GM19468 (cell line): ENCODE data around the gene CSF1.
"Not testable (repeated sequence)": the region's sequence is repeated elsewhere in the genome, so short reads cannot be mapped to it uniquely, and the experiment has no call there.

ENCODE experiments used
- ATAC-seq: cut with Tn5 transposase; IDR thresholded peaks from one replicate; pipeline ENCODE4 v1.9.1; 2021; ENCODE audit warnings: mild to moderate bottlenecking, moderate library complexity, moderate number of reproducible peaks; ENCODE audit not compliant: unreplicated experiment; ENCODE audit errors: extremely low read depth

Gene CSF1, protein sequence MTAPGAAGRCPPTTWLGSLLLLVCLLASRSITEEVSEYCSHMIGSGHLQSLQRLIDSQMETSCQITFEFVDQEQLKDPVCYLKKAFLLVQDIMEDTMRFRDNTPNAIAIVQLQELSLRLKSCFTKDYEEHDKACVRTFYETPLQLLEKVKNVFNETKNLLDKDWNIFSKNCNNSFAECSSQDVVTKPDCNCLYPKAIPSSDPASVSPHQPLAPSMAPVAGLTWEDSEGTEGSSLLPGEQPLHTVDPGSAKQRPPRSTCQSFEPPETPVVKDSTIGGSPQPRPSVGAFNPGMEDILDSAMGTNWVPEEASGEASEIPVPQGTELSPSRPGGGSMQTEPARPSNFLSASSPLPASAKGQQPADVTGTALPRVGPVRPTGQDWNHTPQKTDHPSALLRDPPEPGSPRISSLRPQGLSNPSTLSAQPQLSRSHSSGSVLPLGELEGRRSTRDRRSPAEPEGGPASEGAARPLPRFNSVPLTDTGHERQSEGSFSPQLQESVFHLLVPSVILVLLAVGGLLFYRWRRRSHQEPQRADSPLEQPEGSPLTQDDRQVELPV

DNA sequence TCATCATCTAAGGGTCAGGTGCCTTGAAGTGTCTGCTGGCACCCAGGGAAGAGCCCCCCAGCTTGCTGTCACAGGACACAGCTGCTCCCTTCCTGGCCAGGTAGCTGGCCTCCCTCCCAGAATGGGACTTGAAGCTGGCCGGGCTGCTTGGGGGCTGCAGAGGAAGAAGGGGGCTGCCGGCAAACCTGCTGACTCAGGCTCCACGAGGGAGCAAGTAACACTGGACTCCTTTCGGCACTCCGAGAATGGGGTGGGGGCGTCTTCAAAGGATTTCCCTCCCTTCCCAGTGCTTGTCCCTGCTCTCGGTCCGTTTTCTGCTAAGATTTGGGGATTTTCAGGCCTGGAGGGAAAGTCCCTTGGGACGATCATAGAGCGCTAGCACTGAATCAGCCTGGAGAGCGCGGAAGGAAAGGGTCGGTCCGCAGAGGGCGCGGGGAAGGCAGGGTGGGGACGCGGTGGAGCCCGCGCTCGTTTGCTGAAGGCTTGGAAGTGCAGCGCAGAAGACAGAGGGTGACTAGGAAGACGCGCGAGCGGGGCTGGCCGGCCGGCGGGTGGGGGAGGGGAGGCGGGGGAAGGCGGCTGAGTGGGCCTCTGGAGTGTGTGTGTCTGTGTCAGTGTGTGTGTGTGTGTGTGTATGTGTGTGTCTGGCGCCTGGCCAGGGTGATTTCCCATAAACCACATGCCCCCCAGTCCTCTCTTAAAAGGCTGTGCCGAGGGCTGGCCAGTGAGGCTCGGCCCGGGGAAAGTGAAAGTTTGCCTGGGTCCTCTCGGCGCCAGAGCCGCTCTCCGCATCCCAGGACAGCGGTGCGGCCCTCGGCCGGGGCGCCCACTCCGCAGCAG lies at the start of gene CSF1:
CSF1 (plus strand) TSS at position 727 of the 840 bp plus-strand sequence. CDS start 175 bp downstream, outside the sequence.
- ATAC-seq, result no peak

DNA sequence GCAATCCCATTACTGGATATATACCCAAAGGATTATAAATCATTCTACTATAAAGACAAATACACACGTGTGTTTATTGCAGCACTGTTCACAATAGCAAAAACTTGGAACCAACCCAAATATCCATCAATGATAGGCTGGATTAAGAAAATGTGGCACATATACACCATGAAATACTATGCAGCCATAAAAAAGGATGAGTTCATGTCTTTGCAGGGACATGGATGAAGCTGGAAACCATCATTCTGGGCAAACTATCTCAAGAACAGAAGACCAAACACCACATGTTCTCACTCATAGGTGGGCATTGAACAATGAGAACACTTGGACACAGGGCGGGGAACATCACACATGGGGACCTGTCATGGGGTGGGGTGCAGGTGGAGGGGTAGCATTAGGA lies 49.0 kb upstream of the CSF1 start:
- not testable (repeated sequence) for ATAC-seq

DNA sequence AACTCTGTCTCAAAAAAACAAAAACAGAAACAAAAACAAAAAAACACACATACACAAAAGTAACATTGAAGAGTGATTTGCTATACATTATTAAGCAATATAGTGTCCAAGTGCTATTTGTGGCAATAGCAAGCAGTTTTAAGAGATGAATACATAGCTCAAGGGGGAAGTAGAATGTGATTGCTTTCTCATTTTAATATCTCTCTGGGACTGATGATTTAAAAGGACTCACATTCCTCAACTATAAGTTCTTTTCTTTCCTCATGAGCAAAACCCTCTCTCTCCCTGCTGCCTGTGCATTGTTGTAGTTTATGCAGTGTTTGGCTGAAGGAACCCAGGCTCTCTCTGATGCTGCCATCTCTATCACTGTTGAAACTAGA lies 47.0 kb upstream of the CSF1 start:
- ATAC-seq, result no peak

DNA sequence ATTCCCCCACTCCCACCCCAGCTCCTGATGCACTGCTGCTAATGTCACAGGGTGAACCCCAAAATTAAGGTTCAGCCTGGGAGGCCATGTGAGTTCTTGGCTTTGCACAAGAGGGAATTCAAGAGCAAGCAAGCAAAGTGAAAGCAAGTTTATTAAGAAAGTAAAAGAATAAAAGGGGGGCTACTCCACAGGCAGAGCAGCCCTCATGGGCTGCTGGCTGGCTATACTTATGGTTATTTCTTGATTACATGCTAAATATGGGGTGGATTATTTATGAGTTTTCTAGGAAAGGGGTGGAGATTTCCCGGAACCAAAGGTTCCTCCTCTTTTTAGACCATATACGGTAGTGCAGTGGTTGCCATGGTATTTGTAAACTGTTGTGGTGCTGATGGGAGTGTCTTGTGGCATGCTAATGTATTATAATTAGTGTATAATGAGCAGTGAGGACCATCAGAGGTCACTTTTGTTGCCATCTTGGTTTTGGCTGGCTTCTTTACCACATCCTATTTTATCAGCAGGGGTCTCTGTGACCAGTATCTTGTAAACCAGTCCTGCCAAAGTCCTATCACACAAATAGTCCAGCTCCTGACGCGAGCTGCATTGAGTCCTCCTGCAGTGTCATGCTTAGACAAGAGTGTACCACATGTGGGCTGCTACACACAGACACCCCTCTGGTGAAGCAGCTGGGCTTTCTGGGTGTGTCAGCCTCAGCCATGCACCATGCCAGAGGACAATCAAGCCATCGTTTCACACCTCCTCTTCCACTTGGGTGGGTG lies 46.4 kb upstream of the CSF1 start:
- ATAC-seq, result no peak

DNA sequence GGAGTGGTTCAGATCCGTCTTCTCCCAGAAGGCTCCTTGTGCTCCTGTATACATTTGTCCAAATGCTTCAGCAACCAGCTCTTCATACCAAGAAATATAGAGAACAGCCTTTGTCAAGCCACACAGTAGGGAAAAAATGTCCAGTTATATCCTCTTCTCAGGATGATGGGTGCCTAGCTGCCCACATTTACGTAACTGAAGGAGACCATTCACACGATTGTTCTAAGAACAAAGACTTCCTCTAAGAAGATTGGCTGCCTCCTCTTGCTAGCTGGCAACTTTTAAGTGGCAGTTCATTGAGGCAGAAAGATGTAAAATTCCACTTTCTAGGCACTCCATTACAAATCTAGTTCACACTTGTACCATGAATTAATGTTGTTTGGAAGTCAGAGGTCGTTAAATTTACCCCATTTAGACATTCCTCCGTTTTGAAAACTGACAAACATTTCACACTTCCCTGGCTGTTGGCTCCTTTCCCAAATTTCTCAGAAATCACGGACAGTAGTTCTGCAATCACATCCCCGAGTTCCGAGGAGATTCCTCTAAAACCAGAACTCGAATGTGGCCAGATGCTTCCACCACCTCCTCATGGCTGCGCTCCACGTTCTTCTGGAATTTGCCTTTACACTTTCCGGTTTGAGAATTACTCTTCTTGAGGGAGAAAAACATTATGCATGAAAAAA lies 45.6 kb upstream of the CSF1 start:
- ATAC-seq, result no peak

DNA sequence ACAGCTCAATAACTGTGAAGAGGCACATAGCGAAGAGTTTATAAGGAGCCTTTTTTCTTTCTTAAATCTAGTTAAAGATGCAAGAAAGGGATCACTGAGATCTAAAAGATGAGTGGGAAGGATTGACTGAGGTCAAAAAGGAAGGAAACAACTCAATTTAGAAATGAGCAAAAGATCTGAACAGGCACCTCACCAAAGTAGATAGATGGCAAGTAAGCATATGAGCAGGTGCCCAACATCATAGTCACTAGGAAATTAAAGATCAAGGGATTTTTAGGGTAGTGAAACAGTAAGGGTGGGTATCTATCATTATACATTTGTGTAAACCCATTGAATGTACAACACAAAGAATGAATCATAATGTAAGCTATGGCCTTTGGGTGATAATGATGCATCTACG lies 44.6 kb upstream of the CSF1 start:
- no peak for ATAC-seq

DNA sequence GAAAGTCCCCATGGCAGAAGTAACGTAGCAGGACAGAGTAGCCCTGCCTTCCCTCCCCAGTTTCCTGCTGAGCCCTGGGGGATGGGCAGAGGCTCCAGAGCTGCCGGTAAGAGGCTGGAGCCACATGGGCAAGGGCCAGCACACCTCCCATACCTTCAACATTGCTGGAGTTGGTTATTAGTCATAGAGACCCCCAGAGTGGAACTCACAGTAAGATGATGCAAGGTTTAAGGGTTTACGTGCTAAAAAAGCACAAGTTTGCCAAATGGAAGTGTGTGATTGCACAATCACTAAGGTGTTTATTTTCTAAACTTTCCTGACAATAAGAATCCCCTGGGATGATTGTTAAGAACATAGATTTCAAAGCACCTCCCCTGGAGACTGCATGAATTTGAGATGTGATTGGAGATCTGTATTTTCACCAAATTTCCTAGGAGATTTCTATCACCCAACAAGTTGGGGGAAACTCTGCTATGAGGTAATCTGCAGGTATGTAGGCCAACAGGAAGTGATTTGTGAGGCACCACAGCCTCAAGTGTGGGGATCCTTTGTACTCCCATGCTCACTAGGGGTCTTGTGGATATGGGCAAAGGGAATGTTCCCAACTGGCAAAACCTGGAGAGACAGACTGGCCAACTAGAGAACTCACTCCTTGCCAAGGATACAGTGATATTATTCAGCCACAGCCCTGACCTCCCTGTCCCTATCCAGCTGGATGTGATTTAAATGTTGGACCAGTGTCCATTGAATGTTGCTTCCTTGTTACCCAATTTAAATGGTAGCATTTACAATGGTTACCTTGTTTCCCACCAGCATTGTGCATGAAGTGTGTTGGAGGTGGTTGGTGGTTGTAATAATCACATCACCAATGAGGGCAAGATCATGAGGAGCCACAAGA lies 37.1 kb upstream of the CSF1 start:
- ATAC-seq, result no peak

DNA sequence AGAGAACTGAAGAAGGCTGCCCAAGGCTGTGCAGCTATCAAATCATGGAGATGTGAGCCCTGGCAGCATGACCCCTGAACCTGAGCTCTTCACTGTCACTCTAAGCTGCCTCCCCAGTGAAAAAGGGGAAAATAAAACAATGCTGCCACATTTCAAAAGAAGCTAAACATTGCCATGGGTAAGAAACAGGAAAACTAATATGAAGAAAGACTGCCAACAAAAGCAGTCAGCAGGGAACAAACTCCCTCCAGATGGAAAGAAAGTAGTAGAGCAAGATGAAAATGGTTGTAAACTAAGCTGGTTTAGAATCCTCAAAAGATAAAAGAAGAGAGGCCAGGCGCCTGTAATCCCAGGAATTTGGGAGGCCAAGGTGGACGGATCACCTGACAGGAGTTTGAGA lies 36.2 kb upstream of the CSF1 start:
- no peak for ATAC-seq

DNA sequence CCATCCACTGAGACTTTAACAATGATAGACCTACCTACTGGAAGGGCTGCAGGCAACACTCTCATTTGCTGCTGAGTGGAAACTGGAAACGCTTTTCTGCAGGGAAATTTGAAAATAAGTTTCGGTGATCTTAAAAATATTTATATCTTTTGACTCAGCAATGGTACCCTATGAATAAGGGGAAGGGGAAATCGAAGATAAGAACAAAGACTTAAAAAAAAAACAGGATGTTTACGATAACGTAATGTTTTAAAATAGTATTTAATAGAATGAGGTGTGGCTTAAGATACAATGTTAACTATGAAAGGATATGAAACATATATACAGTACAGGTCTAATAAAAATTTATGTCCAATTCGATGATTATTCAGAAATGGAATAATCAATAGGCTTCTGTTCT lies 34.8 kb upstream of the CSF1 start:
- ATAC-seq, result no peak

DNA sequence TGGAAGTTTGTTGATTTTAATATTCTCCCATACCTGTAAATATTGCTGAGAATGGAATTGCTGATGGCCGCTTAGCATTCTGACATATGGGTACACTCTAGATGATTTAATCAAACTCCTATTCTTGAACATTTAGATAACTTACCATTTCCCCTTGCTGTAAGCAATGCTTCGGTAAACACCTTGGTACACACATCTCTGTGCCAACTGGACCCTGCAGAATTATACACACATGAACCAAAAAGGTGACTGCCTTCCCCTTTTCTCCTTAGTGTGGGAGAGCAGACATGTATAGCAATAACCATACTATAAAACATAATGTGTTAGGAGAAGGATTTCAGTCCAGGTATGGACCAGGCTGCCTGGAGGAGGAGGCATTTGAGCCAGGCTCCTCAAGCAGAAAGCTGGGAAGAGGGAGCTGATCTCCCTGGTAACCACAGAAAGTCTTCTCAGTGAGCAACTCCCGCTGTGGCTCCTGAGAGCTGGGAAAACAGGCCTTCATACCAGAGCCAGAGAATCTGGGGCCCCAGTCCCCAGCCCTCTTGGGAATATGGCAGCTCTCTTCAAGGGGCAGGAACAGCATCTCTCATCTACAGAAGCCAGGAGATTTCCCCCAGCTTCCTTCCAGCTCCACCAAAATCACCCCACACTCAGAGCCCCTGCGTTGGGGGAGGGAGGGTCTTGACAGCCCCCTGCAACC lies 33.9 kb upstream of the CSF1 start:
- no peak for ATAC-seq

DNA sequence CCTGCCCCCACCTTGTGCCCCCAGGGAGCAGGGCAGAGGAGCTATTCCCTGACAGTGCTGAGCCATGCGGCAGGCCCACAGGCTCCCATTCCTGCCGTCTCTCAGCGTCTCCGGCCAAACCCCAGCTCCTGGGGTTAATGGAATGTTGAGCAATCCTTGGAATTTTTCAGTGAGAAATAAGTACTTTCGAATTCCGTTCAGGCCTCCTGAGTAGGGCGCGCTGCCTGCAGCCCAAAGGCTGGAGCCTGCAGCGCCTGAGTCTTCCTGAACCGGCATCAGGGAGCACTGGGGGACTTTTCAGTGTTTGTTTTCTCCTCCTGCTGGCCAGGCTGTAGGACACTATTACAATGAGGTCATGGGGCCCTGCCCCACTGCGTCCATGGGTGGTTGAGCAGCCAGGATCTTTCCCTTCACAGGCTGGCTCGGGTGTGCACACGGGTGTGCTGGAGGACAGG lies 33.3 kb upstream of the CSF1 start:
- no peak for ATAC-seq

DNA sequence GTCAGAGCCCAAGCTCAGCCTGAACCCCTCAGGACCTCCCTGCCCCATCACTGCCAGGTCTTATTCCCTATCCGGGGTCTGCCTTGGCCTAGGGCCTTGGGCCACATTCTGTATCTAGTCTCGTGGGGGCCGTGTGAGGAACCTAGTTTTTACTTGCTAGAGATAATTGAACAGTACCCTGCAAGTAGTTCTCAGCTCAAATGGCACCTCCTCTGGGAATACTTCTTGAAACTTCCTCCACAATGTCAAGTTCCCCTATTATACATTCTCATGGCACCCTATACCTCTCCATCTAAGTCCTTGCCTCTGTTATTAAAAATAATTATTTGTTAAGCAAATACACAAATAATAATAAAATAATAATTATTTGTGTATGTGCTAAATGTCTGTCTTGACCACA lies 32.9 kb upstream of the CSF1 start:
- ATAC-seq, result no peak

DNA sequence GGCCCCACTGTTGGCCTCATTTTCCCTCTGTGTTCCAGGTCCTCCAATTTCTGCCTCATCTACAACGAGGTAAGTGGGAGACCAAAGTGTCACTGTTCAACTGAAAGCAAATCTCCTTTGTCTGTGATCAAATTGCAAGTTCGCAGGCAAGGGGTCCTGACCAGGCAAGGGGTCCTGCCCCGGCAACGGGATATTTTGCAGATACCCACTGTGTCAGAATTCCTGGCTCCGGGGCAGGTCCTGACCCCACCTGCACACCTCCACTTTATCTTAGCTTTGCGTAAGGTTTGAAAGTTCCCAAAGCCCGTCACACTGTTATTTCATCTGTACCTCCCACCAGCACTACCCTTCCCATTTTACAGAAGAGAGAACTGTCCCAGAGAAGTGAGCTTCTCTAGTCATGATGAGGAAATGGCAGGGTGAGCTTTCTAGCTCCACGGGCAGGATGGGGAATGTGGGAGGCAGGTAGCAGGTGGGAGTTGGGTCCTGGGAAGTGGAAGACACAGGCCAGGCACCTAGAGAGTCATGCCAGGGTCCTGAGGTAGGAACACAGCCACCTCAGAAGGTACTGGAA lies 32.0 kb upstream of the CSF1 start:
- no peak for ATAC-seq

DNA sequence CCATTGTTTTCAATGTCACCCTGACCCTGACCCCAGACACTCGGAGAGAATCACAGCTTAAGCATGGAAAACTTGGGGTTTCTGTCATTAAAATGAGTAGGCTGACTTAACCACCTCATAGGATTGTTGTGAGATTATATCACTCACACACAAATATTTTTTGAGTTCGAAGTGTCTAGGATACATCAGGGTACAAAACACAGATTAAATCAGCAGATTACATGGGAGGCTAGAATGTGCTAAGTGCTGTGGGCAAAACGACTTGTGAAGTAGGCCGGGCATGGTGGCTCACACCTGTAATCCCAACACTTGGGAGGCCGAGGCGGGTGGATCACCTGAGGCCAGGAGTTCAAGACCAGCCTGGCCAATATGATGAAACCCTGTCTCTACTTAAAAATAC lies 31.3 kb upstream of the CSF1 start:
- not testable (repeated sequence) for ATAC-seq

DNA sequence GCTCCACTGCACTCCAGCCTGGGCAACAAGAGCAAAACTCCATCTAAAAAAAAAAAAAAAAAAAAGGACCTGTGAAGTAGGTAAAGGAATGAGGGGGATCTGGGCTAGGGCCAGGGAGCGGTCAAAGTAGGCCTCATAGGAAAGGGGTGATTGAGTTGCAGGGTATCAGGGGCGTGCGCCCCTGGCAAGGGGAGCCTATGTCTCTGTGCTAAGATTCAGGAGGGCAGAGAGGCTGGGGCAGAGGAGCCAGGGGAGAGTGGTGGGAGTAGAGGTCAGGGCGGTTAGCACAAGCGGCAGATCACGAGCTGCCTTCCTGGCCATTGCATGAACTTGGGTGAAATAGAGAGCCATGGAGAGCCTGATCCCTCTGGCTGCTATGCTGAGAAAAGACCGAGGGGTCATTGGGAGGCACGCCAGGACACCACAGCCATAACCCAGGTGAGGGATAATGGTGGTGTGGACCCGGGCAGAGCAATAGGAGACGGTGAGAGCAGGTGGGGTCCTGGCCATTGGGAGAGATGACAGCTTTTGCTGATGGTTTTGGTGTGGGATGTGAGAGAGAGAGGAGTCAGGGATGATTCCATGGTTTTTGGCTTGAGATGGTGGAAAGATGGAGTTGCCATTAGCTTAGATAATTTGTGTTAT lies 30.6 kb upstream of the CSF1 start:
- no peak for ATAC-seq

DNA sequence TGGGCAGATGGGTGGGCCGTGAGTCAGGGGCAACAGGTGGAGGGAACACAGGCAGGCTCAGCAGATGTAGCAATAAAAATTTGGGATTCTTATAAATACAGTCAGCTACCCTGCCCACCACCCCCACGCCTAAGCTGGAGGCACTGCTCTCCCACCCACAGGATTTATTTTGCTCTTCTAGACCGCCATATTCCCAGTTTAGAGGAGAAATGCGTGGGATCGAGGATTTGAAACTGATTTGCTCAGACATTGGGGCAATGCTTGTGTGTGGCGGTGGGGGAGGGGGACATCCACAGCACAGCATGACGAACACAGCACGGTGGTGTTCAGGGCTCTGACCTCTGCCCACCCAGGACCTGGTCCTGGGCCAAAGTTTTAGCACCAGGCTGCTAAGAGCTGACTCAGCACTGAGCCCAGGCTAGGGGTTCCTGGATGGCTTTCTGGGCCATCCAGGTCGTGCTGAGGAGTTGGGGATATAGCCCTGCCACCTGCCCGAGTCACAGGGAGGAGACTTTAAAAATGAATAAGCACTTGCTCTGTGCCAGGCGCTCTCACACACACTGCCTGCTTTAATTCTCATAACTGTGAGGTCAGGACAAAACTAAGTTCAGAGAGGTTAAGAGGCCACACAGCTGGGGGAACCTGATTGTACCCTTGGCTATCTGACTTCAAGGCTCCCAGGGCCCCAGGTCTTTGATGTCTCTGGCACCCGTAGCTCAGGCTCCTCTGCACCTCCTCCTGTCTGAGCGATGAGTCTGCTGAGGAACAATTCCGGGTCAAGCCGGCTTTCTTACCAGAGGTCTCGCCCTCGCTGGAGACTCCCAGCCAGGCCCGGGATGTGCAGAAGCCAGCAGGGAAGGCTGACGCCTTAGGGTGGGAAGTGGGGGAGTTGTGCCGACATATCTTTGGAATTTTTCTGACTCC lies 29.4 kb upstream of the CSF1 start:
- no peak for ATAC-seq
